ENCODE measurements around the gene SNORC.

GRCh38 chr2:232894746-232895145 is 24.7 kb downstream of the SNORC start:
- TF ChIP-seq ZFP30 (CRISPR knock-in tag; IDR thresholded peaks at IDR 0.05) (no peak), BACH2 (CRISPR knock-in tag; IDR thresholded peaks at IDR 0.05; ENCODE audit: borderline replicate concordance) (no peak), ESRRG (CRISPR knock-in tag; IDR thresholded peaks at IDR 0.05) (no peak), CSDC2 (CRISPR knock-in tag; IDR thresholded peaks at IDR 0.05) (no peak), TCF4 (CRISPR knock-in tag; IDR thresholded peaks at IDR 0.05; ENCODE audit: borderline replicate concordance) (no peak), RARB (CRISPR knock-in tag; IDR thresholded peaks at IDR 0.05) (no peak), SNAI2 (CRISPR knock-in tag; IDR thresholded peaks at IDR 0.05) (no peak), GLIS3 (CRISPR knock-in tag; IDR thresholded peaks at IDR 0.05) (no peak)
- TF ChIP-seq, protein P1, sequence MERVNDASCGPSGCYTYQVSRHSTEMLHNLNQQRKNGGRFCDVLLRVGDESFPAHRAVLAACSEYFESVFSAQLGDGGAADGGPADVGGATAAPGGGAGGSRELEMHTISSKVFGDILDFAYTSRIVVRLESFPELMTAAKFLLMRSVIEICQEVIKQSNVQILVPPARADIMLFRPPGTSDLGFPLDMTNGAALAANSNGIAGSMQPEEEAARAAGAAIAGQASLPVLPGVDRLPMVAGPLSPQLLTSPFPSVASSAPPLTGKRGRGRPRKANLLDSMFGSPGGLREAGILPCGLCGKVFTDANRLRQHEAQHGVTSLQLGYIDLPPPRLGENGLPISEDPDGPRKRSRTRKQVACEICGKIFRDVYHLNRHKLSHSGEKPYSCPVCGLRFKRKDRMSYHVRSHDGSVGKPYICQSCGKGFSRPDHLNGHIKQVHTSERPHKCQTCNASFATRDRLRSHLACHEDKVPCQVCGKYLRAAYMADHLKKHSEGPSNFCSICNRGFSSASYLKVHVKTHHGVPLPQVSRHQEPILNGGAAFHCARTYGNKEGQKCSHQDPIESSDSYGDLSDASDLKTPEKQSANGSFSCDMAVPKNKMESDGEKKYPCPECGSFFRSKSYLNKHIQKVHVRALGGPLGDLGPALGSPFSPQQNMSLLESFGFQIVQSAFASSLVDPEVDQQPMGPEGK (CRISPR knock-in tag; IDR thresholded peaks at IDR 0.05; ENCODE audit: borderline replicate concordance), result no peak
- TF ChIP-seq, protein P2, sequence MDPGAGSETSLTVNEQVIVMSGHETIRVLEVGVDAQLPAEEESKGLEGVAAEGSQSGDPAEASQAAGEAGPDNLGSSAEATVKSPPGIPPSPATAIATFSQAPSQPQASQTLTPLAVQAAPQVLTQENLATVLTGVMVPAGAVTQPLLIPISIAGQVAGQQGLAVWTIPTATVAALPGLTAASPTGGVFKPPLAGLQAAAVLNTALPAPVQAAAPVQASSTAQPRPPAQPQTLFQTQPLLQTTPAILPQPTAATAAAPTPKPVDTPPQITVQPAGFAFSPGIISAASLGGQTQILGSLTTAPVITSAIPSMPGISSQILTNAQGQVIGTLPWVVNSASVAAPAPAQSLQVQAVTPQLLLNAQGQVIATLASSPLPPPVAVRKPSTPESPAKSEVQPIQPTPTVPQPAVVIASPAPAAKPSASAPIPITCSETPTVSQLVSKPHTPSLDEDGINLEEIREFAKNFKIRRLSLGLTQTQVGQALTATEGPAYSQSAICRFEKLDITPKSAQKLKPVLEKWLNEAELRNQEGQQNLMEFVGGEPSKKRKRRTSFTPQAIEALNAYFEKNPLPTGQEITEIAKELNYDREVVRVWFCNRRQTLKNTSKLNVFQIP (CRISPR knock-in tag; IDR thresholded peaks at IDR 0.05; ENCODE audit: borderline replicate concordance, low read depth), result no peak
